ENCODE data around the gene IFT57.
"Not testable (repeated sequence)": the region's sequence is repeated elsewhere in the genome, so short reads cannot be mapped to it uniquely, and the experiment has no call there.

The IFT57 gene

DNA sequence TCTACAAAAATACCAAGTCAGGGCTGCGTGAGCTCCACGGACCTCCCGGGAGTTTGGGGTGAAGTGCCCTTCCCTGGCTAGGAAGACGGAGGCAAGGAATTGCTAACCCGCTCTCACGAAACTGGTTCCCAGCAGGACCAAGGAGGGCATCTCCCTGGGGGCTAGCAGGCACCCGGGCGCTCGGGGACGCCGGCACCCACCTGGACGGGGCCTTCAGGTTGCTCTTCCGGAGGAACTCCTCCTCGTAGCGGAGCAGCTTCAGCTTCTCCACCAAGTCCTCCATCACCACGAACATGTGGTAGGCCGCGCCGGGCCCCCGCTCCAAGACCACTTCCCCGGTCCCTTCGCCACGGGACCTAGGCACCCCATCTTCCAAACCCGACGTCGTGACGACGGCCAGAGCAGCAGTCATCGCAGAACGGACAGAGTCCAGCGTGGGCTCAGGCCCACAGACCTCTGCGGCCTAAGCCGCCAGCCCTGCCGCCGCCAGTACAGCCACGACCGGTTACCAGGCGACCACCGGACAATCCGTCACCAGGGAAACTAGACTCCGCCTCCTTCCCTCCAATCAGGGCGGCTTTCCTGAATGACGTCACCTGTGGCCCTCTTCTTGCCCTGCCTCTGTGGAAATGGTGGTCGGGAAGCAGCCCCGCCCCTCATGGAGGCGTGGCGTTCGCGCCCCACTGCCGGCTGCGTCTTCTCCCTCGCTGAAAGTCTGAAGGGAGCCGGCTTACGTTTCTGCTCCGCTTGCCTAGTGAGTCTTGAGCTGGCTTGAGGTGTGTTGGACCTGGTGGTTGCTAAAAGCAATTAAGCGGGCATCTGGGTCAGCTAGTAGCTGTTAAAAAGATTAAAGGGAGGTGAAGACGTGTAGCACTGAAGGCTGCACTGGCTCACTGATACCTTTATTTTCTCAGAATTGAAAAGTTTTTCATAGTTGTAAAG, at the start of gene IFT57:
TSS of gene IFT57 (minus strand) at position 514 of the 942 bp plus-strand sequence. CDS start at position 412, 102 bp downstream.
- DNase-seq, result peak; percentile 96

- DNase-seq, result no peak
These were observed 49.4 kb upstream of the IFT57 start for GRCh38 chr3:108271626-108272025.

GRCh38 chr3:108268235-108268634, 46.0 kb upstream of the IFT57 start:
- DNase-seq, result not testable (repeated sequence)

DNA sequence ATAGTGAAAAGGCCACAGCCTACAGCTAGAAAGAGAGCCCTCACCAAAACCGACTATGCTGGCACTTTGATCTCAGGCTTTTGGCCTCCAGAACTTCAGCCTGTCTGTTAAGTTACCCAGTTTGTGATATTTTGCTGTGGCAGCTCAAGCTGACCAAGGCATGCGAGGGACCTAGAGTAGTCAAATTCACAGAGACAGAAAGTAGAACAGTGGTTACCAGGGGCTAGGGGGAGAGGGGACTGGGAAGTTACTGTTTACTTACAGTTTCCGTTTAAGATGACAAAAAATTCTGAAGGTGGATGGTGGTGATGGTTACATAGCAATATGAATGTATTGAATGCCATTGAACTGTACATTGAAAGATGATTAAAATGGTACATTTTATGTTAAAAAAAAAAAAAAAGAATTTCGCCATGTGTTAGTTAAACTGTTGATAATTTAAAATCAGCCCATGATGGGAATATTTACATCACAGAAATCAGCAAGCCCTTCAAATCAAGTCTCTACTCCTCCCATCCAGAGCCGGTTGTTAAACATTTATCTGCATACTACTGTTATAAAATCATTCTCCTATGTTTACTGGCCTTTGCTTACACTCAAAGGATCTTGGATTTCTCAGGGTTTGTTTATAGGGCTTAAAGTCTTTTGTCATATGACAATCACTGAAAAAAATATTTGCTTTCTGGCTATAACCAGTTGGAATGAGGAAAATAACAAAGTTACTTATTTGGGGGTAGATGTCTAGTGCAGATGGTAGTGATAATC, 42.5 kb upstream of the IFT57 start:
- not testable (repeated sequence) for DNase-seq

- DNase-seq, result no peak
These were observed 32.9 kb upstream of the IFT57 start for GRCh38 chr3:108255131-108255530.

GRCh38 chr3:108251844-108252243, 29.6 kb upstream of the IFT57 start:
- no peak for DNase-seq

GRCh38 chr3:108251265-108251664, 29.0 kb upstream of the IFT57 start:
- DNase-seq, result no peak

DNA sequence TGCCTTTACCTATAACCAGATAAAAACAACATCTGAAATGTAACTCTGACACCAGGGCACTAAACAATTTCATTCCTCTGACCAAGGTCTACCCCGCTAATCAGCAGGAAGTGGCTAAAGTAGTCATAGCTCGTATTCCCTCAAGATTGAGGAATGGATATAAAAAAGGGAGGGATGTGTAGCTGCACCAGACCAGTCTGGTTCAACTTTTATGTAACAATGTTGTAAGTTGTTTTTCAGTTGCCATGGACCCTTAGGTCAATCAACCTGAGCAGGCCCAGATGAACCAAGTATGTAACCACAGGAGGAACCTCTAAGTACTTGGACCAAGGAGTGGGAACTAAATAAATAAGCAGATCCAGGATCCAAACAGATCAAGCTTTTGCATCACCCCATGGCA, 28.4 kb upstream of the IFT57 start:
- DNase-seq, result no peak

DNA sequence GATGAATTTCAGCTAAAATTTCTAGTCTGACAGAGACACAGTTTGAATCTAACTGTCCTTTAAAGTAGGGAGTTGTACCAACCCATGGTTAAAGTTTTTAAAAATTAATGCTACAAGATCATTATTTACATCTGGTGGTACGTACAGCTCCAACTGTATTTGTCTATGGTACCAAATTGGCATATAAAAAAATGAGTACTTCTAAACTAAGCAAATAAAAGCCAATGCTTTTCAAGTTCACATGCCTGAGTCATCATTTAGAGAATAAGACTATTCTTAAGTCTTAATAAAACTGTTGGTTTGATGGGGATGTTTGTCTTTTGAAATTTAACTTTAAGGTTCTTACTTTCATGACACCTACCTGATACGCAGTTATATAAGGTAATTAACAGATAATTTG, 21.0 kb upstream of the IFT57 start:
- DNase-seq, result no peak

- no peak for DNase-seq
These were observed 20.6 kb upstream of the IFT57 start for GRCh38 chr3:108242776-108243175.

DNA sequence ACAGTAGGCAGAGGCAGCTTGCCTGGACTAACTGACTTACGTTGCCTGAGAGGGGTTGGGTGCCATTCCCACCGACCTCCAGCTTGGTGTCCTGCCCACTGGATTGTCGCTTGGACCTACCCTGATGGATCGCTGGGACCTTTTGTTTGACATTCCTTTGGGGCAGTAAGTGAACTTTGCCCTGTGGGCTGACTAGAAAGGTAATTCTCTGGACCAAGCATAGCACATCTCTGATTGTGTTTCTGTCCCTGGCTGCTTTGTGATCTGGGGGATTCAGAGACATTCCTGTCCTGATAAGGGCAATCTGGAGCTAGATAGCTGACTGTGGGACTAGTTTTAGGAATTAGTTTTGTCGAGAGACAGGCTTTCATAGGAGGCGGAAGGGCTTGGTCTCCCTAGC, 19.5 kb upstream of the IFT57 start:
- no peak for DNase-seq

DNA sequence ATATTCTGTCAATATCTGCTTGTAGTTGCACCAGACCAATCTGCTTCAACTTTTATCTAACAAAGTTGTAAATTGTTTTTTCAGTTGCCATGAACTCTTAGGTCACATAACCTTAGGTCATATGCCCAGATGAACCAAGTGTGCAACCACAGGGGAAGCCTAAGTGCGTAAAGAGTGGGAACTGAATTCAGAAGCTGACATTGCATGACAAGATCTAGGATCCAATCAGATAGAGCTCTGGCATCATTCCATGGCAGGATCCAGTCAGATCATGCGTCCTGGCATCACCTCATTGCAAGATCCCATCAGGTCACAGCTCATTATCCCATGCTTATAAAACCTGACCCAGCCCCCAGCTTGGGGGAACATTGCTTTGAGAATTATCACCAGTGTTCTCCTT, 18.9 kb upstream of the IFT57 start:
- no peak for DNase-seq

DNA sequence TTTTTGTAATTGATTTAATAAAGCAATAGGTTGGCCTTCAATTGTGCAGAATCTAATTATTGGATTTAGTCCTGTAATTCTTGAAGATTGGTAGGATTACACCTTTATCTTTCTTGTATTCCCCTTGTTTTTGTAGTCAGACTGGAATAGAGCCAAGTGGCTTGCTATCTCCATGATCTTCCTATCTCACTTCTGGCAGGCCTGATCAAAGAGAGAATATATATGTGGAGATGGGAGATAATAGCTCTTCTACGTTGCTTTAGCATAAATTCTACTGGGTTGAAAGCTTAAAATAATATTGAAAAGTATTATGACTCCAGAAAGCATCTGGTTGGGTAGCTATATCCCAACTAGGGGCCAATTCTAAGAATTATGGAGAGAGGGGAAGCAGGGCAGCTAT, 16.9 kb upstream of the IFT57 start:
- DNase-seq, result no peak

GRCh38 chr3:108235290-108235689, 13.1 kb upstream of the IFT57 start:
- DNase-seq, result no peak

GRCh38 chr3:108234387-108234957, 12.2 kb upstream of the IFT57 start:
- DNase-seq, result no peak

DNA sequence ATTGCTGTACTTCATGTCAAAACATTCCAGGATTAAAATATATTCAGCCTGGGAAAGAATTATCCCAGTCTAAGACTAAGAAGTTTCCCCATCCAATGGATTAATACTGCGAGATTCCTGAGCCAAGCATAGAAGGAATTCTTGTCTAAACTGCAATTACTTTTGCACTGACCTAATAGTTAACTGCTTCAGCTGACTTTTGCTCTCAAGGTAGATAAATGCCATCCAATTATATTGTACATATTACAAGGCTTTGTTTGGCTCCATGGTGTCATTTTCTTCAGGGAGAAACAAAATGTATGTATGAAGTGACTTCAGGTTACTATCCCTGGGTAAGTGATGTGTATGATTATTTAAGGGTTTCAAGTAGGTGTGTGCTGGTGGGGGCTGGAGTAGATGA, 6.1 kb upstream of the IFT57 start:
- DNase-seq, result no peak

- DNase-seq, result no peak
These were observed 4.9 kb upstream of the IFT57 start for GRCh38 chr3:108227131-108227530.

DNA sequence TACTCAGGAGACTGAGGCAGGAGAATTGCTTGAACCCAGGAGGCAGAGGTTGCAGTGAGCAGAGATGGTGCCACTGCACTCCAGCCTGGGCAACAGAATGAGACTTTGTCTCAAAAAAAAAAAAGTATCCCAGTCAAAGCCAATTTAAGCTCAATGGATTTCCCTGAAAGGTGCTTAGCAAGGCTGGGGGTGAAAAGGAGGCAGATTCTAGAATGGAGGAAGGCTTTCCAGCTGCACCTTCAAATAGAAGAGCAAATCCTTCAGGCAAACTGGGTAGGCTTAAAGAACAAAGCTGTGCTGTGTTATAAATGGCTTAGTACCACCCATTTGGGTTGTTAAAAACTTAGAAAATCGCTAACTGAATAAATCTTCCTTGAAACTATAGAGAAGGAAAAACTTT, 3.0 kb upstream of the IFT57 start:
- no peak for DNase-seq

- peak; percentile 63 for DNase-seq
These were observed 1.7 kb upstream of the IFT57 start for GRCh38 chr3:108223928-108224327.

- peak; percentile 11 for DNase-seq
These were observed 785 bp upstream of the IFT57 start for GRCh38 chr3:108222853-108223565.

- no peak for DNase-seq
These were observed 831 bp downstream of the IFT57 start for GRCh38 chr3:108221393-108221792.

- DNase-seq, result no peak
These were observed 2.9 kb downstream of the IFT57 start for GRCh38 chr3:108219336-108219735.

DNA sequence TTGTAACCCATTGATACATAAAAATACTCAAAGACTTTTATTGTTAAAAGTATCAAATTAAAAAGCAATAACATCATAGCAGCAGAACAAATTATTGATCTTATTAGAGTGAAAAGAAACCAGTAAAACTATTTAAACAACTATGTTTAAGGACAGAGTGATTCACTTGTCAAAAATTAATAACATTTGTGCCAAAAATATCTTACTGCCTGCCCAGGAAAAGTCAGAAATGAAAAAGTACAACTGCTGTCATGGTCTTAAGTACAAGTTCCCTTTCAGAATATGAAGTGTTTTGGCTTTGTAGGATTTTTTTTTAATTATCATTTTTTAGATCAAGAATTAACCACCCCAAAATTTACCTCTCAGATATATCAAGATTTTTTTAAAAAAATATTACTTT, 3.4 kb downstream of the IFT57 start:
- no peak for DNase-seq

All from suppressor macrophage treated with lipopolysaccharide for 4 hours (primary cell).